Osteocyte (in vitro differentiated cells): ENCODE results near the gene NOP14. TPM values are rescaled to one million over a fixed set of nuclear protein-coding genes. Genes with fewer than 3 reads are reported as not detected.

Source experiments
- DNase-seq: peaks from one replicate; pipeline ENCODE4 v3.0.0; 2021; ENCODE audit warnings: mixed read lengths; ENCODE audit not compliant: unreplicated experiment; ENCODE audit errors: extremely low spot score
- H3K27ac Mint-ChIP-seq: one replicate; pipeline ENCODE4 v1.8.0; 2021; ENCODE audit warnings: mild to moderate bottlenecking, mixed read lengths; ENCODE audit not compliant: unreplicated experiment
- H3K27me3 Mint-ChIP-seq: one replicate; pipeline ENCODE4 v1.8.0; 2021; ENCODE audit warnings: mixed read lengths; ENCODE audit not compliant: unreplicated experiment
- H3K36me3 Mint-ChIP-seq: one replicate; pipeline ENCODE4 v1.8.0; 2021; ENCODE audit warnings: mixed read lengths; ENCODE audit not compliant: unreplicated experiment
- H3K4me1 Mint-ChIP-seq: one replicate; pipeline ENCODE4 v1.8.0; 2021; ENCODE audit warnings: mixed read lengths; ENCODE audit not compliant: unreplicated experiment
- H3K4me3 Mint-ChIP-seq: one replicate; pipeline ENCODE4 v1.8.0; 2021; ENCODE audit warnings: mild to moderate bottlenecking, moderate library complexity, mixed read lengths; ENCODE audit not compliant: unreplicated experiment
- H3K9me3 Mint-ChIP-seq: one replicate; pipeline ENCODE4 v1.8.0; 2021; ENCODE audit warnings: mixed read lengths; ENCODE audit not compliant: unreplicated experiment
- total RNA-seq: library from RNA; stranded (reverse); gene quantifications from 2 replicates; pipeline ENCODE4 v1.2.1, GENCODE V29; 2021
- TF ChIP-seq, protein P1 (sequence below): fragments of 200-600 bp; sonication (generic); IDR thresholded peaks from 2 replicates; pipeline ENCODE4 v1.5.0; 2021; ENCODE audit warnings: antibody characterized with exemption, mild to moderate bottlenecking, moderate library complexity

The NOP14 gene
- total RNA-seq, 1 donor from 2014 or later, result 29.6 TPM

DNA sequence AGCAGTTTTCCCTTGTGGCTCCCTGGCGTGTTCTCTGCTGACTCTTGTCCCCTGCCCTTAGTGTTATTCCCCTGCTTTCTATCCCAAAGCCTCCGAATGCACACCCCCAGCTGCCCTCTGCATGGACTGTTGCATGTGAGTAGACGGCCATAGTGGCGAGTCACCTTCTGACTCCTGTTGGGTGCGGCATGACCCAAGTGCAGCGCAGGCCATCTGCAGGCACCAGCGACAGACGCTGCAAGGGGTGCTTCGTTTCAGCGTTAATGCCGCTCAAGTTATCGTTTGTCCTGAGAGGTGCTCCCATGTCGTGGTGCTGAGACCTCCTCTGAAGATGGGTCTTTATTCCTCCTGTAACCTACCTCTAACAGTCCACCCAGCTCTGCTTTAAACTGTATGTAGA lies 57.7 kb downstream of the NOP14 start:
- no peak overlapping the region for H3K27ac Mint-ChIP-seq
- no peak for DNase-seq
- peaks cover 56% of the 10 kb centered on the region for H3K36me3 Mint-ChIP-seq
- no peak overlapping the region for H3K4me3 Mint-ChIP-seq
- H3K4me1 Mint-ChIP-seq, result no peaks in the 10 kb centered on the region
- H3K9me3 Mint-ChIP-seq, result no peaks in the 10 kb centered on the region
- TF ChIP-seq, protein P1, sequence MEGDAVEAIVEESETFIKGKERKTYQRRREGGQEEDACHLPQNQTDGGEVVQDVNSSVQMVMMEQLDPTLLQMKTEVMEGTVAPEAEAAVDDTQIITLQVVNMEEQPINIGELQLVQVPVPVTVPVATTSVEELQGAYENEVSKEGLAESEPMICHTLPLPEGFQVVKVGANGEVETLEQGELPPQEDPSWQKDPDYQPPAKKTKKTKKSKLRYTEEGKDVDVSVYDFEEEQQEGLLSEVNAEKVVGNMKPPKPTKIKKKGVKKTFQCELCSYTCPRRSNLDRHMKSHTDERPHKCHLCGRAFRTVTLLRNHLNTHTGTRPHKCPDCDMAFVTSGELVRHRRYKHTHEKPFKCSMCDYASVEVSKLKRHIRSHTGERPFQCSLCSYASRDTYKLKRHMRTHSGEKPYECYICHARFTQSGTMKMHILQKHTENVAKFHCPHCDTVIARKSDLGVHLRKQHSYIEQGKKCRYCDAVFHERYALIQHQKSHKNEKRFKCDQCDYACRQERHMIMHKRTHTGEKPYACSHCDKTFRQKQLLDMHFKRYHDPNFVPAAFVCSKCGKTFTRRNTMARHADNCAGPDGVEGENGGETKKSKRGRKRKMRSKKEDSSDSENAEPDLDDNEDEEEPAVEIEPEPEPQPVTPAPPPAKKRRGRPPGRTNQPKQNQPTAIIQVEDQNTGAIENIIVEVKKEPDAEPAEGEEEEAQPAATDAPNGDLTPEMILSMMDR, result no peak
- no peaks in the 10 kb centered on the region for H3K27me3 Mint-ChIP-seq

DNA sequence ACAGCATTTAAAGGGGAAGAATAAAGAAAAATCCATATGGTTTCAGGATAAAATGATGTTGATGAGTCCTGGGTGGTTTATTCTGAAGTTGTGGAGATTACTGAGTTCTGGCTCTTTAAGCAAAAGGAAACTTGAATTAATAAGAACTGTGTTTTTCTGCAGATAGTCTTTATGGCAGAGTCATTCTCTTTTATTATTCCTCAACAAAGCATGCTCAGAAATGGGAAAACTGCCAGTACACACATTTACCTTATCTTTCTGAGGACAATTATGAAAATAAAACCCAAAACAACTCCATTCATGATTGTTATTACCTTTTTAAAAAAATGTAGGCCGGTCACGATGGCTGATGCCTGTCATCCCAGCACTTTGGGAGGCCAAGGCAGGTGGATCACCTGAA lies 61.1 kb downstream of the NOP14 start:
- peaks cover 59% of the 10 kb centered on the region for H3K36me3 Mint-ChIP-seq
- TF ChIP-seq, protein P1, result no peak
- H3K4me3 Mint-ChIP-seq, result no peak overlapping the region

DNA sequence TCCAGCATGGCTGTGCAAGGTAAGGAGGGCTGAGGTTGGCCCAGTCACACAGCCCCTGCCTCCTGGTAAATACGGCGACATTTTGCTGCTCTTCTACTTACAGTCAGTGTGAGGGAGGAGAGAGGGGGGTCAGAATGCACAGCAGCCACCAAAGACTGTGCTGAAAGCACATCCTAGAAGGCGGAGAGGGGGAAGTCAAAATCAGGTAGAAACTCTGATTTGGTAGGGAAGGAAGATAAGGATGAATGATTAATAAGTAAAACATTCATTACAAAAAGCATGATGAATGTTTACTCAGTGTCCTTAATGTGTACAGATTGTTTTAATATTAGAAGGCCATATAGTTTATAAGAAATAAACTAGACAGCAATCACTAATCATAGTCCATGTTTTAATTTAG lies 62.0 kb downstream of the NOP14 start:
- no peak for DNase-seq
- peaks cover 3% of the 10 kb centered on the region for H3K4me1 Mint-ChIP-seq
- no peak overlapping the region for H3K4me3 Mint-ChIP-seq
- no peaks in the 10 kb centered on the region for H3K27me3 Mint-ChIP-seq
- H3K36me3 Mint-ChIP-seq, result peaks cover 60% of the 10 kb centered on the region
- TF ChIP-seq, protein P1, result no peak
- H3K9me3 Mint-ChIP-seq, result no peaks in the 10 kb centered on the region
- H3K27ac Mint-ChIP-seq, result no peak overlapping the region

More for the DNA sequence above, 61.1 kb downstream of the NOP14 start:
- Mint-ChIP-seq H3K27me3 (no peaks in the 10 kb centered on the region), H3K27ac (peak overlapping the region; percentile 27), H3K4me1 (no peaks in the 10 kb centered on the region), H3K9me3 (no peaks in the 10 kb centered on the region)
- no peak for DNase-seq

DNA sequence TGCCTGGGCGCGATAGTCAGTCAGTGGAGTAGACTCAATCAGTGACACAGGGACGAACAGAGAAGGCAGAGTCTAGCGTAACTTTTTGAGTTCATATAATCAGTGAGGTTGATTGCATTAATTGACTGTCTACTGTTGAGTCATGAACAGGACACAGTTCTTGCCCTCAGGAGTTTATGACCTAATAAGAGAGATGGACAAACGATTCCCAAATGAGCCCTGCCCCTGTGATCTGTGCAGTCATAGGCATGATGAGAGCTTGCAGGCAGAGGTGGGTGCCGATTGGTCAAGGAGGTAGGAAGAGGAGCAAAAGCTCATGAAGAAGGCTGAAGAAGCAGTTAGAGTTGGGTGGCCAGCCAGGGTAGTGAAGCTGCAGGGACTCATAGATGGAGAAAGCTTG lies 62.5 kb downstream of the NOP14 start:
- DNase-seq, result no peak
- Mint-ChIP-seq H3K27me3 (no peaks in the 10 kb centered on the region), H3K36me3 (peaks cover 61% of the 10 kb centered on the region), H3K27ac (no peak overlapping the region), H3K4me1 (peaks cover 3% of the 10 kb centered on the region), H3K9me3 (no peaks in the 10 kb centered on the region), H3K4me3 (no peak overlapping the region)
- TF ChIP-seq, protein P1, result no peak

DNA sequence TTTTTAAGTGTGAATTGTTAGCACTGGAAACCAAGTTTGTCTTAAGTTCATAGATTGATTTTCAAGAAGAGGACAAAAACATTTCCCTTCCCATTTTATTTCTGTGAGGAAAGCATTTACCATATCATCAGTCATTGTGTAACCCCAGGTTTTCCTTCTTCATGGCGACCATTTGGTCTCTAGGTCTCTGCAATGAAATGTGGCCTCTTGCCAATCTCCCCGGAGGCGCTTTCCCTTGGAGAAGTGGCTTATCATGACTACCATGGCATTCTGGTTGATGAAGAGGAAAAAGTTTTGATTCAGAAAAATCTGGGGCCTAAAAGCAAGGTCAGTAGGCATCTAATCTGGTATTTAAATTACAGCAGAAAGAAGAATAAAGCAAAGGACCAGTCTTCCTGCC lies 65.2 kb downstream of the NOP14 start:
- H3K36me3 Mint-ChIP-seq, result peaks cover 58% of the 10 kb centered on the region
- no peak overlapping the region for H3K27ac Mint-ChIP-seq
- no peaks in the 10 kb centered on the region for H3K27me3 Mint-ChIP-seq
- DNase-seq, result no peak
- H3K9me3 Mint-ChIP-seq, result no peaks in the 10 kb centered on the region
- no peak overlapping the region for H3K4me3 Mint-ChIP-seq
- H3K4me1 Mint-ChIP-seq, result peaks cover 5% of the 10 kb centered on the region
- TF ChIP-seq, protein P1, result no peak
